Lower leg skin (tissue), 4 donors: ENCODE data around the gene CDON. TPM values are rescaled to one million over a fixed set of nuclear protein-coding genes. Genes with fewer than 3 reads are reported as not detected.

ENCODE experiments used
- DNase-seq, 2 donors: peaks; one replicate each; pipeline ENCODE4 v3.0.0-alpha.2; 2019; ENCODE audit warnings: low spot score in 2 of 2
- H3K4me3 ChIP-seq: fragments of 200-600 bp; sonication (generic); 2 replicates; pipeline ENCODE4 v1.5.1; 2017; ENCODE audit warnings: mild to moderate bottlenecking, low read depth; ENCODE audit not compliant: poor library complexity, severe bottlenecking
- POLR2A ChIP-seq, 2 donors: fragments of 450-650 bp; IDR thresholded peaks; one replicate each; pipeline ENCODE4 v1.6.1; 2016 to 2017; ENCODE audit warnings: antibody characterized with exemption in 2 of 2, mild to moderate bottlenecking in 1 of 2, moderate library complexity in 1 of 2
- WGBS, 2 donors: methylation state at CpG; one replicate each; pipeline ENCODE4 v1.1.5; 2018; 5-methylcytosine and 5-hydroxymethylcytosine counted together
- intact Hi-C: fragments of 100-400 bp; cut with DNase I; formaldehyde crosslinking; loops from one replicate; pipeline ENCODE4 v1.15.0; 2023; ENCODE audit warnings: low total_unique reads
- total RNA-seq, 4 donors: library from RNA; depleted of rRNA; stranded (reverse); fragments of >200 nt; gene quantifications; one replicate each; pipeline ENCODE4 v1.1.0, GENCODE V29; 2016
- TF ChIP-seq, protein P1 (sequence below), 3 donors: fragments of 450-650 bp; IDR thresholded peaks; one replicate each; pipeline ENCODE4 v1.5.1; 2016; ENCODE audit warnings: antibody characterized with exemption in 3 of 3, mild to moderate bottlenecking in 3 of 3, moderate library complexity in 2 of 3

The CDON gene
- total RNA-seq, 4 donors from 2014 or later: 12.3 to 21.0 (median 18.0) TPM

DNA sequence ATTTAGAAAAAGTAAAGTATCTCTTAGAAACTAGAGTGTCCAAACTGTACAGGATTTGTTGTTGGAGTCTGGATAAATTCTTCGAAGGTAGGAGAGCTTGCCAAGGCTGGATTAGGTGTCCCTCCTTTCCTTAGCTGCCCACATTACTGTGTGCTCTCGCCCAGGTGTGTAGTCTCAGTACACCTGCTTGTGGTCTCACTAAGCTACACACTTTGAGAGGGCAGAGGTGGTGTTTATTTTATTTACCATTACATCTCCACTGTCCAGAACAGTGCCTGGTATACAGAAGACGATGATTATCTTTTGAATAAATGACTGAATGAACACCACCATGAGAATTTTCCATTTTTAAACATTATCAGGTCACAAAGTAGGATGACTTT, 80.3 kb downstream of the CDON start:
- H3K4me3 ChIP-seq: no peak overlapping the region
- intact Hi-C loops: no loop called here
- no peak for DNase-seq
- no peak for TF ChIP-seq POLR2A (IDR thresholded peaks at IDR 0.05)
- TF ChIP-seq, protein P1, sequence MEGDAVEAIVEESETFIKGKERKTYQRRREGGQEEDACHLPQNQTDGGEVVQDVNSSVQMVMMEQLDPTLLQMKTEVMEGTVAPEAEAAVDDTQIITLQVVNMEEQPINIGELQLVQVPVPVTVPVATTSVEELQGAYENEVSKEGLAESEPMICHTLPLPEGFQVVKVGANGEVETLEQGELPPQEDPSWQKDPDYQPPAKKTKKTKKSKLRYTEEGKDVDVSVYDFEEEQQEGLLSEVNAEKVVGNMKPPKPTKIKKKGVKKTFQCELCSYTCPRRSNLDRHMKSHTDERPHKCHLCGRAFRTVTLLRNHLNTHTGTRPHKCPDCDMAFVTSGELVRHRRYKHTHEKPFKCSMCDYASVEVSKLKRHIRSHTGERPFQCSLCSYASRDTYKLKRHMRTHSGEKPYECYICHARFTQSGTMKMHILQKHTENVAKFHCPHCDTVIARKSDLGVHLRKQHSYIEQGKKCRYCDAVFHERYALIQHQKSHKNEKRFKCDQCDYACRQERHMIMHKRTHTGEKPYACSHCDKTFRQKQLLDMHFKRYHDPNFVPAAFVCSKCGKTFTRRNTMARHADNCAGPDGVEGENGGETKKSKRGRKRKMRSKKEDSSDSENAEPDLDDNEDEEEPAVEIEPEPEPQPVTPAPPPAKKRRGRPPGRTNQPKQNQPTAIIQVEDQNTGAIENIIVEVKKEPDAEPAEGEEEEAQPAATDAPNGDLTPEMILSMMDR (IDR thresholded peaks at IDR 0.05): no peak
- 89 to 97% methylated on average over 3 of the region's 3 CpGs for WGBS, 2 donors

- DNase-seq: no peak
- intact Hi-C loops: no loop called here
- no peak for TF ChIP-seq POLR2A (IDR thresholded peaks at IDR 0.05)
- TF ChIP-seq, protein P1 (IDR thresholded peaks at IDR 0.05): no peak
- no peak overlapping the region for H3K4me3 ChIP-seq
- WGBS, 2 donors: 90 to 95% methylated on average over 8 of the region's 8 CpGs
These were observed 82.2 kb downstream of the CDON start for GRCh38 chr11:125980436-125980835.

GRCh38 chr11:125979511-125979910, 83.2 kb downstream of the CDON start:
- no peak for TF ChIP-seq POLR2A (IDR thresholded peaks at IDR 0.05)
- TF ChIP-seq, protein P1 (IDR thresholded peaks at IDR 0.05): no peak
- 92 to 95% methylated on average over 3 of the region's 3 CpGs for WGBS, 2 donors
- no peak overlapping the region for H3K4me3 ChIP-seq
- intact Hi-C loops: no loop called here
- DNase-seq: no peak

GRCh38 chr11:125978778-125979407, 83.8 kb downstream of the CDON start:
- H3K4me3 ChIP-seq: no peak overlapping the region
- TF ChIP-seq POLR2A (IDR thresholded peaks at IDR 0.05): no peak
- TF ChIP-seq, protein P1 (IDR thresholded peaks at IDR 0.05): no peak
- intact Hi-C loops: no loop called here
- WGBS, 2 donors: 68 to 73% methylated on average over 3 of the region's 3 CpGs
- no peak for DNase-seq

- no peak overlapping the region for H3K4me3 ChIP-seq
- DNase-seq: no peak
- intact Hi-C loops: no loop called here
- TF ChIP-seq, protein P1 (IDR thresholded peaks at IDR 0.05): no peak
- TF ChIP-seq POLR2A (IDR thresholded peaks at IDR 0.05): no peak
- 80 to 83% methylated on average over 6 of the region's 6 CpGs for WGBS, 2 donors
These were observed 84.4 kb downstream of the CDON start for GRCh38 chr11:125978181-125978716.

GRCh38 chr11:125977333-125977732, 85.3 kb downstream of the CDON start:
- whole genome bisulfite sequencing, 2 donors: 83 to 84% methylated on average over 3 of the region's 3 CpGs
- H3K4me3 ChIP-seq: no peak overlapping the region
- no peak for TF ChIP-seq POLR2A (IDR thresholded peaks at IDR 0.05)
- TF ChIP-seq, protein P1 (IDR thresholded peaks at IDR 0.05): no peak
- intact Hi-C loops: no loop called here
- no peak for DNase-seq
